GM12878 (cell line): ENCODE measurements around the gene ATRNL1. TPM values are rescaled to one million over a fixed set of nuclear protein-coding genes. Genes with fewer than 3 reads are reported as not detected.

Experiments used
- ATAC-seq: fragments of 200-7000 bp; cut with Tn5 transposase; 3 replicates; pipeline ENCODE4 v1.9.1; 2020; ENCODE audit warnings: mild to moderate bottlenecking, moderate library complexity
- BruUV-seq: library from RNA; stranded (reverse); fragments of 400-500 nt; replicated peaks from 2 replicates; lab custom pipeline; 2021; lab: Mats Ljungman, UMichigan
- CTCF ChIA-PET: fragments of 300-600 bp; sonication (Branson Sonifier 250); formaldehyde crosslinking; extraction: SDS; loops from one replicate; lab custom pipeline; 2021; ENCODE audit warnings: inconsistent platforms; lab: Yijun Ruan, JAX
- POLR2A ChIA-PET: fragments of 350-600 bp; formaldehyde crosslinking; extraction: SDS; loops from one replicate; lab custom pipeline; 2021; ENCODE audit warnings: inconsistent platforms; lab: Charles Lee
- RAD21 ChIA-PET: fragments of 300-600 bp; sonication (Branson Sonifier 250); formaldehyde crosslinking; loops from one replicate; lab custom pipeline; 2023; ENCODE audit warnings: antibody characterized with exemption; ENCODE audit not compliant: unreplicated experiment; lab: Charles Lee
- SMC1A ChIA-PET: fragments of 300-600 bp; sonication (Branson Sonifier 250); formaldehyde crosslinking; loops from one replicate; lab custom pipeline; 2023; ENCODE audit not compliant: unreplicated experiment, uncharacterized antibody; lab: Charles Lee
- DNase-seq: peaks from one replicate; pipeline ENCODE4 v3.0.0-alpha.2; 2011; ENCODE audit warnings: low read depth, low spot score
- FAIRE-seq: peaks from 3 replicates; lab custom pipeline; 2011; peaks lifted over from hg19 to GRCh38; lab: Jason Lieb, UNC
- H2AFZ ChIP-seq: 2 replicates; pipeline ENCODE4 v1.6.0; 2011; ENCODE audit warnings: low read depth, low read length, control low read depth; ENCODE audit not compliant: control insufficient read depth
- H3K27ac ChIP-seq: 2 replicates; pipeline ENCODE4 v1.5.1; 2011; ENCODE audit warnings: control low read depth; ENCODE audit not compliant: control insufficient read depth, insufficient read depth
- H3K27me3 ChIP-seq, 2 experiments: replicated peaks in 1 of 2; 2 replicates each; pipeline versions ENCODE4 v1.6.0 to v1.6.1; 2011; ENCODE audit warnings: low read length in 1 of 2; ENCODE audit not compliant: control insufficient read depth in 2 of 2, insufficient read depth in 2 of 2
- H3K36me3 ChIP-seq, 2 experiments: 2 replicates each; pipeline ENCODE4 v1.5.1; 2011; ENCODE audit warnings: low read length in 1 of 2; ENCODE audit not compliant: control insufficient read depth in 2 of 2, insufficient read depth in 2 of 2
- H3K4me1 ChIP-seq: 2 replicates; pipeline ENCODE4 v1.6.1; 2011; ENCODE audit warnings: mild to moderate bottlenecking, low read length, moderate library complexity, mixed read lengths; ENCODE audit not compliant: control insufficient read depth, insufficient read depth
- H3K4me2 ChIP-seq: 2 replicates; pipeline ENCODE4 v1.6.0; 2011; ENCODE audit warnings: control low read depth; ENCODE audit not compliant: control insufficient read depth, insufficient read depth
- H3K4me3 ChIP-seq: fragments of 200-600 bp; sonication (generic); 2 replicates; pipeline ENCODE4 v1.5.1; 2016
- H3K79me2 ChIP-seq: 2 replicates; pipeline ENCODE4 v1.6.0; 2011; ENCODE audit warnings: low read length; ENCODE audit not compliant: control insufficient read depth, insufficient read depth
- H3K9ac ChIP-seq: 2 replicates; pipeline ENCODE4 v1.8.0; 2011; ENCODE audit warnings: low read length, control low read depth, mixed read lengths; ENCODE audit not compliant: control insufficient read depth, insufficient read depth
- H3K9me3 ChIP-seq: replicated peaks from 3 replicates; pipeline ENCODE4 v1.5.1; 2011; ENCODE audit warnings: mild to moderate bottlenecking, low read length; ENCODE audit not compliant: control insufficient read depth, insufficient read depth
- H4K20me1 ChIP-seq: 2 replicates; pipeline ENCODE4 v1.6.0; 2011; ENCODE audit not compliant: control insufficient read depth, insufficient read depth
- ATF7 ChIP-seq: fragments of 450-650 bp; IDR thresholded peaks from 2 replicates; pipeline ENCODE4 v1.6.1; 2016; ENCODE audit warnings: low read depth, mild to moderate bottlenecking
- BACH1 ChIP-seq: fragments of 450-650 bp; IDR thresholded peaks from 2 replicates; pipeline ENCODE4 v1.6.1; 2017; ENCODE audit warnings: mild to moderate bottlenecking, borderline replicate concordance
- BCLAF1 ChIP-seq: fragments of 450-650 bp; IDR thresholded peaks from 2 replicates; pipeline ENCODE4 v1.6.1; 2017; ENCODE audit warnings: antibody characterized with exemption, mild to moderate bottlenecking, moderate library complexity
- CBX5 ChIP-seq: sonication (generic); IDR thresholded peaks from 2 replicates; pipeline ENCODE4 v1.6.1; 2016; ENCODE audit warnings: low read depth, moderate library complexity, mild to moderate bottlenecking, inconsistent platforms
- EED ChIP-seq: sonication (generic); IDR thresholded peaks from 2 replicates; pipeline ENCODE4 v1.6.1; 2016; ENCODE audit warnings: antibody characterized with exemption, low read depth
- FOS ChIP-seq: IDR thresholded peaks from 3 replicates; pipeline ENCODE4 v1.6.1; 2011; ENCODE audit warnings: borderline replicate concordance; ENCODE audit not compliant: insufficient read length; ENCODE audit errors: extremely low read depth
- KLF5 ChIP-seq: fragments of 450-650 bp; IDR thresholded peaks from 2 replicates; pipeline ENCODE4 v1.6.1; 2014; ENCODE audit warnings: mild to moderate bottlenecking; ENCODE audit not compliant: partially characterized antibody
- NFYB ChIP-seq: IDR thresholded peaks from 2 replicates; pipeline ENCODE4 v1.6.1; 2011; ENCODE audit warnings: low read depth, mild to moderate bottlenecking, low read length, improper control_type of control experiment, moderate library complexity; ENCODE audit not compliant: insufficient read depth
- POLR2AphosphoS5 ChIP-seq: IDR thresholded peaks from 2 replicates; pipeline ENCODE4 v1.6.1; 2011; ENCODE audit warnings: mild to moderate bottlenecking, low read length, inconsistent platforms
- PRDM15 ChIP-seq: fragments of 450-650 bp; formaldehyde crosslinking; IDR thresholded peaks from 2 replicates; pipeline ENCODE4 v1.4.0; 2020; ENCODE audit warnings: mild to moderate bottlenecking, moderate library complexity
- RAD21 ChIP-seq: IDR thresholded peaks from 2 replicates; pipeline ENCODE4 v1.6.1; 2011; ENCODE audit warnings: mild to moderate bottlenecking, low read depth, low read length, moderate library complexity; ENCODE audit not compliant: insufficient read depth
- SIX5 ChIP-seq: IDR thresholded peaks from 2 replicates; pipeline ENCODE4 v1.6.1; 2011; ENCODE audit warnings: mild to moderate bottlenecking, low read depth, low read length, moderate library complexity; ENCODE audit not compliant: severe bottlenecking
- ZNF384 ChIP-seq: IDR thresholded peaks from 2 replicates; pipeline ENCODE4 v1.6.1; 2012; ENCODE audit warnings: low read depth, mild to moderate bottlenecking, low read length, improper control_type of control experiment, borderline replicate concordance
- ZNF592 ChIP-seq: fragments of 450-650 bp; IDR thresholded peaks from 2 replicates; pipeline ENCODE4 v1.6.1; 2017; ENCODE audit warnings: mild to moderate bottlenecking, moderate library complexity
- ZNF622 ChIP-seq: fragments of 450-650 bp; IDR thresholded peaks from 2 replicates; pipeline ENCODE4 v1.6.1; 2017; ENCODE audit warnings: mild to moderate bottlenecking, inconsistent platforms
- in situ Hi-C: fragments of 300-500 bp; cut with MboI; formaldehyde crosslinking; loops from 9 replicates; pipeline ENCODE4 v1.14.3; 2018; ENCODE audit warnings: mixed read lengths
- intact Hi-C: fragments of 100-400 bp; cut with micrococcal nuclease; formaldehyde crosslinking; loops from one replicate; pipeline ENCODE4 v1.14.2; 2022; ENCODE audit not compliant: unreplicated experiment
- polyA plus RNA-seq, 11 experiments: library from polyadenylated mRNA; depleted of rRNA in 4 of 11; unstranded in 6 of 11; stranded (reverse) in 5 of 11; fragments of >200 nt; fragmentation: Nextera tagmentation in 4 of 11; fragmentation: Illumina TruSeq in 1 of 11; extraction: Ambion mirVana in 4 of 11; extraction: Trizol in 1 of 11; gene quantifications; 1 replicate in 1 of 11; 2 replicates in 10 of 11; pipeline versions ENCODE4 v1.2.1 to v1.2.3, GENCODE V29; 2011 to 2016; ENCODE audit warnings: inconsistent platforms in 2 of 11, missing spikeins in 2 of 11, low read depth in 1 of 11
- total RNA-seq, 4 experiments: library from RNA; depleted of rRNA in 3 of 4; stranded (reverse); fragments of >200 nt in 3 of 4; fragmentation: Illumina TruSeq in 1 of 4; extraction: Trizol in 1 of 4; gene quantifications; 2 replicates each; pipeline versions ENCODE4 v1.2.1 to v1.2.3, GENCODE V29; 2013 to 2021

The ATRNL1 gene
- total and polyA plus RNA-seq, 10 of the 15 experiments (the other 5 are each of a cell fraction or from before 2014, with no cell fraction given) = 0.03 to 1.4 (median 0.34) TPM

- no peak overlapping the region for H3K27ac ChIP-seq
- no TSS peak for BruUV-seq
- no peaks in the 10 kb centered on the region for H4K20me1 ChIP-seq
- H3K4me1 ChIP-seq = no peaks in the 10 kb centered on the region
- RAD21 ChIA-PET = no interaction called here
- DNase-seq (no peak), ATAC-seq (no peak), FAIRE-seq (no peak)
- H2AFZ ChIP-seq = no peak overlapping the region
- no peaks in the 10 kb centered on the region for H3K9me3 ChIP-seq
- intact Hi-C loops (no loop called here), in situ Hi-C loops (no loop called here)
- no peak overlapping the region for H3K4me3 ChIP-seq
- no peaks in the 10 kb centered on the region for H3K36me3 ChIP-seq
- TF ChIP-seq RAD21 (no peak), NFYB (no peak), ZNF622 (no peak), ATF7 (no peak), BCLAF1 (no peak), BACH1 (no peak), KLF5 (no peak), POLR2AphosphoS5 (no peak), EED (no peak), ZNF592 (no peak), ZNF384 (no peak), PRDM15 (CRISPR knock-in tag) (no peak), FOS (no peak), CBX5 (no peak), SIX5 (no peak)
- H3K4me2 ChIP-seq = no peak overlapping the region
- CTCF ChIA-PET = interaction anchor here (1.0 kb wide), 1 partner anchor 257 kb away, joined by 4 read pairs; no protein-coding TSS in a partner anchor
- H3K9ac ChIP-seq = no peak overlapping the region
- H3K79me2 ChIP-seq = no peaks in the 10 kb centered on the region
- H3K27me3 ChIP-seq = no peaks in the 10 kb centered on the region
- SMC1A ChIA-PET = no interaction called here
- POLR2A ChIA-PET = no interaction called here
Measured at GRCh38 chr10:115136616-115137015, 43.5 kb downstream of the ATRNL1 start.
